ENCODE results near the gene LEMD2. TPM values are rescaled to one million over a fixed set of nuclear protein-coding genes. Genes with fewer than 3 reads are reported as not detected.

Gene LEMD2
- total RNA-seq, 1 experiment from 2014 or later, result 43.9 TPM

DNA sequence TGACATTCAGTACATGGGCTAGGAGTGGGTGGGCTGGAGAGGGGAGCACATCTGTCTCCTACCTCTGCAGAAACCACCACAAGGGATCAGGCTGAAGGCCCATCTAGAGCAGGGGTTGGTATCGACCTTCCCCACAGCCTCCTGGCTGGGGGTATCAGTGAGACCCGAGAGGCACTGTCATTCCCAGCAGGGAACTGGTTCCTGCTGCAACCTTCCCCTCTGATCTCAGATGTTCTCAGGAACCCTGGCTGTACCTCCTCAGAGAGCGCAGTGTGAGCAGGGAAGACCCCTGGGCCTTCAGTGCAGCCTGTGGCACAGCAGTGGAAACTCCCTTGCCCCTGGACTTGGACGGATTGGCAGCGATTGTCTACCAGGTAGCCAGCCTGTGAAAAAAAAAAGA lies 50.1 kb downstream of the LEMD2 start:
- POLR2A ChIA-PET, result no interaction called here
- no peak for ATAC-seq
- H3K79me2 ChIP-seq (ENCODE audit: insufficient read depth, low read length), result no peaks in the 10 kb centered on the region
- no peak overlapping the region for H2AFZ ChIP-seq (ENCODE audit: low read depth, low read length, poor library complexity, severe bottlenecking)
- DNase-seq (ENCODE audit: low read depth, low spot score), result no peak
- H3K9ac ChIP-seq (ENCODE audit: low read length), result no peak overlapping the region
- no peaks in the 10 kb centered on the region for H3K9me3 ChIP-seq (ENCODE audit: control insufficient read depth in 1 of 2, insufficient read depth in 1 of 2, low read depth in 1 of 2, low read length in 2 of 2)
- no peaks in the 10 kb centered on the region for H4K20me1 ChIP-seq (ENCODE audit: insufficient read depth)
- CTCF ChIA-PET, result no interaction called here
- H3K4me1 ChIP-seq (ENCODE audit: control insufficient read depth in 1 of 2, insufficient read depth in 2 of 2, low read length in 2 of 2), result peaks cover 0 to under 1% of the 10 kb centered on the region in 2 experiments; a peak in 1 of 4 replicates
- intact Hi-C loops (cut with micrococcal nuclease), result no loop called here
- RAD21 ChIA-PET (ENCODE audit: low non-redundant PET in 1 of 2, low total read pairs in 2 of 2, uncharacterized antibody in 2 of 2, unreplicated experiment in 2 of 2), result no interaction called here
- H3K27ac ChIP-seq (ENCODE audit: low read depth, low read length), result no peak overlapping the region
- no peaks in the 10 kb centered on the region for H3K9me2 ChIP-seq (ENCODE audit: insufficient read depth)
- no TSS peak for BruUV-seq (replicated peaks)
- peaks cover 6% of the 10 kb centered on the region; the same call in 1 of the 2 replicates for H3K27me3 ChIP-seq (ENCODE audit: insufficient read depth, low read length)
- TF ChIP-seq, protein P1, sequence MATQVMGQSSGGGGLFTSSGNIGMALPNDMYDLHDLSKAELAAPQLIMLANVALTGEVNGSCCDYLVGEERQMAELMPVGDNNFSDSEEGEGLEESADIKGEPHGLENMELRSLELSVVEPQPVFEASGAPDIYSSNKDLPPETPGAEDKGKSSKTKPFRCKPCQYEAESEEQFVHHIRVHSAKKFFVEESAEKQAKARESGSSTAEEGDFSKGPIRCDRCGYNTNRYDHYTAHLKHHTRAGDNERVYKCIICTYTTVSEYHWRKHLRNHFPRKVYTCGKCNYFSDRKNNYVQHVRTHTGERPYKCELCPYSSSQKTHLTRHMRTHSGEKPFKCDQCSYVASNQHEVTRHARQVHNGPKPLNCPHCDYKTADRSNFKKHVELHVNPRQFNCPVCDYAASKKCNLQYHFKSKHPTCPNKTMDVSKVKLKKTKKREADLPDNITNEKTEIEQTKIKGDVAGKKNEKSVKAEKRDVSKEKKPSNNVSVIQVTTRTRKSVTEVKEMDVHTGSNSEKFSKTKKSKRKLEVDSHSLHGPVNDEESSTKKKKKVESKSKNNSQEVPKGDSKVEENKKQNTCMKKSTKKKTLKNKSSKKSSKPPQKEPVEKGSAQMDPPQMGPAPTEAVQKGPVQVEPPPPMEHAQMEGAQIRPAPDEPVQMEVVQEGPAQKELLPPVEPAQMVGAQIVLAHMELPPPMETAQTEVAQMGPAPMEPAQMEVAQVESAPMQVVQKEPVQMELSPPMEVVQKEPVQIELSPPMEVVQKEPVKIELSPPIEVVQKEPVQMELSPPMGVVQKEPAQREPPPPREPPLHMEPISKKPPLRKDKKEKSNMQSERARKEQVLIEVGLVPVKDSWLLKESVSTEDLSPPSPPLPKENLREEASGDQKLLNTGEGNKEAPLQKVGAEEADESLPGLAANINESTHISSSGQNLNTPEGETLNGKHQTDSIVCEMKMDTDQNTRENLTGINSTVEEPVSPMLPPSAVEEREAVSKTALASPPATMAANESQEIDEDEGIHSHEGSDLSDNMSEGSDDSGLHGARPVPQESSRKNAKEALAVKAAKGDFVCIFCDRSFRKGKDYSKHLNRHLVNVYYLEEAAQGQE (IDR thresholded peaks at IDR 0.05; ENCODE audit: low read depth), result no peak
- TF ChIP-seq EGR1 (IDR thresholded peaks at IDR 0.05; ENCODE audit: low read depth) (no peak), ELF1 (IDR thresholded peaks at IDR 0.05; ENCODE audit: borderline replicate concordance, low read depth) (no peak), CEBPB (IDR thresholded peaks at IDR 0.05; ENCODE audit: low read depth) (no peak), JUND (IDR thresholded peaks at IDR 0.05) (no peak), CBX3 (IDR thresholded peaks at IDR 0.05; ENCODE audit: low read depth) (no peak), YY1 (IDR thresholded peaks at IDR 0.05; ENCODE audit: extremely low read depth, insufficient replicate concordance, low read depth, low read length) (no peak), POLR2A (IDR thresholded peaks at IDR 0.05; ENCODE audit: borderline replicate concordance, extremely low read depth, insufficient read depth, insufficient read length) (no peak), TCF7L2 (IDR thresholded peaks at IDR 0.05; ENCODE audit: borderline replicate concordance, extremely low read depth, insufficient read depth, insufficient read length) (no peak), SRF (IDR thresholded peaks at IDR 0.05; ENCODE audit: low read depth) (no peak), RAD21 (IDR thresholded peaks at IDR 0.05; ENCODE audit: low read depth) (no peak), ZFX (IDR thresholded peaks at IDR 0.05) (no peak), ZBTB33 (IDR thresholded peaks at IDR 0.05; ENCODE audit: extremely low read depth, insufficient replicate concordance, low read length) (no peak), ATF3 (IDR thresholded peaks at IDR 0.05) (no peak)
- H3K36me3 ChIP-seq (ENCODE audit: control insufficient read depth in 1 of 2, insufficient read depth in 2 of 2, low read length in 2 of 2), result no peaks in the 10 kb centered on the region
- H3K4me2 ChIP-seq (ENCODE audit: low read length), result no peak overlapping the region
- no peak overlapping the region for H3K4me3 ChIP-seq (replicated peaks in 1 of 2; ENCODE audit: low read depth in 1 of 2, low read length in 2 of 2)
